DND-41 (cell line): Measurements from ENCODE around the gene CEACAM19.
"Not testable (repeated sequence)": the region's sequence is repeated elsewhere in the genome, so short reads cannot be mapped to it uniquely, and the experiment has no call there.

ENCODE experiments used
- ATAC-seq: fragments of 200-7000 bp; cut with Tn5 transposase; 3 replicates; pipeline ENCODE4 v1.9.1; 2021; ENCODE audit warnings: low read depth; ENCODE audit not compliant: insufficient read depth
- DNase-seq: peaks from one replicate; pipeline ENCODE4 v3.0.0-alpha.2; 2020
- H2AFZ ChIP-seq: 2 replicates; pipeline ENCODE4 v1.6.0; 2012; ENCODE audit warnings: low read depth, low read length
- H3K27ac ChIP-seq: 2 replicates; pipeline ENCODE4 v1.5.1; 2012; ENCODE audit warnings: low read length, inconsistent platforms
- H3K27me3 ChIP-seq: fragments of 200-600 bp; sonication (generic); 2 replicates; pipeline ENCODE4 v1.6.0; 2012; ENCODE audit warnings: low read length, mild to moderate bottlenecking, inconsistent platforms; ENCODE audit not compliant: insufficient read depth, poor library complexity
- H3K36me3 ChIP-seq: 2 replicates; pipeline ENCODE4 v1.5.1; 2012; ENCODE audit warnings: low read length, inconsistent platforms; ENCODE audit not compliant: insufficient read depth
- H3K4me1 ChIP-seq: 2 replicates; pipeline ENCODE4 v1.5.1; 2012; ENCODE audit warnings: mild to moderate bottlenecking, low read length; ENCODE audit not compliant: insufficient read depth
- H3K4me2 ChIP-seq: 2 replicates; pipeline ENCODE4 v1.6.0; 2012; ENCODE audit warnings: mild to moderate bottlenecking, moderate library complexity, low read length, inconsistent platforms; ENCODE audit not compliant: insufficient read depth
- H3K4me3 ChIP-seq, 2 experiments: fragments of 200-600 bp in 1 of 2; shearing (Covaris generic) in 1 of 2; 2 replicates each; pipeline ENCODE4 v1.5.1; 2012 to 2016; ENCODE audit warnings: inconsistent platforms in 2 of 2, low read length in 2 of 2, mild to moderate bottlenecking in 2 of 2, low read depth in 1 of 2, moderate library complexity in 1 of 2
- H3K79me2 ChIP-seq: 2 replicates; pipeline ENCODE4 v1.6.0; 2012; ENCODE audit warnings: low read length, inconsistent platforms; ENCODE audit not compliant: insufficient read depth
- H3K9ac ChIP-seq: 2 replicates; pipeline ENCODE4 v1.6.0; 2012; ENCODE audit warnings: low read depth, mild to moderate bottlenecking, inconsistent platforms, low read length, moderate library complexity
- H3K9me3 ChIP-seq: 2 replicates; pipeline ENCODE4 v1.5.1; 2012; ENCODE audit warnings: low read length, moderate library complexity, mild to moderate bottlenecking, inconsistent platforms; ENCODE audit not compliant: insufficient read depth, severe bottlenecking
- H4K20me1 ChIP-seq: 2 replicates; pipeline ENCODE4 v1.6.0; 2012; ENCODE audit warnings: low read length; ENCODE audit not compliant: insufficient read depth
- EZH2 ChIP-seq: IDR thresholded peaks from 3 replicates; pipeline ENCODE4 v1.6.1; 2012; ENCODE audit warnings: borderline replicate concordance, low read depth, mild to moderate bottlenecking, moderate library complexity, low read length, inconsistent platforms; ENCODE audit not compliant: severe bottlenecking
- TF ChIP-seq, protein P1 (sequence below): IDR thresholded peaks from 2 replicates; pipeline ENCODE4 v1.5.1; 2012; ENCODE audit warnings: borderline replicate concordance, low read length, moderate library complexity, mild to moderate bottlenecking; ENCODE audit not compliant: poor library complexity, severe bottlenecking; ENCODE audit errors: extremely low read depth

Gene CEACAM19

GRCh38 chr19:44705502-44706010, 34.3 kb downstream of the CEACAM19 start:
- no peak overlapping the region for H2AFZ ChIP-seq
- H3K9me3 ChIP-seq, result no peaks in the 10 kb centered on the region
- DNase-seq, result no peak
- H3K79me2 ChIP-seq, result no peaks in the 10 kb centered on the region
- no peaks in the 10 kb centered on the region for H4K20me1 ChIP-seq
- H3K4me1 ChIP-seq, result no peaks in the 10 kb centered on the region
- H3K9ac ChIP-seq, result no peak overlapping the region
- no peak for ATAC-seq
- TF ChIP-seq EZH2, result no peak
- no peak overlapping the region for H3K4me3 ChIP-seq
- no peak overlapping the region for H3K4me2 ChIP-seq
- H3K27ac ChIP-seq, result no peak overlapping the region
- no peaks in the 10 kb centered on the region for H3K27me3 ChIP-seq
- no peaks in the 10 kb centered on the region for H3K36me3 ChIP-seq

- no peak for DNase-seq
- no peaks in the 10 kb centered on the region for H3K36me3 ChIP-seq
- no peaks in the 10 kb centered on the region for H4K20me1 ChIP-seq
- no peak for ATAC-seq
- H3K4me1 ChIP-seq, result no peaks in the 10 kb centered on the region
- no peak overlapping the region for H3K4me3 ChIP-seq
- H2AFZ ChIP-seq, result no peak overlapping the region
- no peak for TF ChIP-seq EZH2
- TF ChIP-seq, protein P1, sequence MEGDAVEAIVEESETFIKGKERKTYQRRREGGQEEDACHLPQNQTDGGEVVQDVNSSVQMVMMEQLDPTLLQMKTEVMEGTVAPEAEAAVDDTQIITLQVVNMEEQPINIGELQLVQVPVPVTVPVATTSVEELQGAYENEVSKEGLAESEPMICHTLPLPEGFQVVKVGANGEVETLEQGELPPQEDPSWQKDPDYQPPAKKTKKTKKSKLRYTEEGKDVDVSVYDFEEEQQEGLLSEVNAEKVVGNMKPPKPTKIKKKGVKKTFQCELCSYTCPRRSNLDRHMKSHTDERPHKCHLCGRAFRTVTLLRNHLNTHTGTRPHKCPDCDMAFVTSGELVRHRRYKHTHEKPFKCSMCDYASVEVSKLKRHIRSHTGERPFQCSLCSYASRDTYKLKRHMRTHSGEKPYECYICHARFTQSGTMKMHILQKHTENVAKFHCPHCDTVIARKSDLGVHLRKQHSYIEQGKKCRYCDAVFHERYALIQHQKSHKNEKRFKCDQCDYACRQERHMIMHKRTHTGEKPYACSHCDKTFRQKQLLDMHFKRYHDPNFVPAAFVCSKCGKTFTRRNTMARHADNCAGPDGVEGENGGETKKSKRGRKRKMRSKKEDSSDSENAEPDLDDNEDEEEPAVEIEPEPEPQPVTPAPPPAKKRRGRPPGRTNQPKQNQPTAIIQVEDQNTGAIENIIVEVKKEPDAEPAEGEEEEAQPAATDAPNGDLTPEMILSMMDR, result no peak
- no peaks in the 10 kb centered on the region for H3K9me3 ChIP-seq
- no peaks in the 10 kb centered on the region for H3K79me2 ChIP-seq
- no peak overlapping the region for H3K9ac ChIP-seq
- no peak overlapping the region for H3K4me2 ChIP-seq
- H3K27me3 ChIP-seq, result no peaks in the 10 kb centered on the region
- H3K27ac ChIP-seq, result no peak overlapping the region
Measured at GRCh38 chr19:44706506-44707236, 35.4 kb downstream of the CEACAM19 start.

DNA sequence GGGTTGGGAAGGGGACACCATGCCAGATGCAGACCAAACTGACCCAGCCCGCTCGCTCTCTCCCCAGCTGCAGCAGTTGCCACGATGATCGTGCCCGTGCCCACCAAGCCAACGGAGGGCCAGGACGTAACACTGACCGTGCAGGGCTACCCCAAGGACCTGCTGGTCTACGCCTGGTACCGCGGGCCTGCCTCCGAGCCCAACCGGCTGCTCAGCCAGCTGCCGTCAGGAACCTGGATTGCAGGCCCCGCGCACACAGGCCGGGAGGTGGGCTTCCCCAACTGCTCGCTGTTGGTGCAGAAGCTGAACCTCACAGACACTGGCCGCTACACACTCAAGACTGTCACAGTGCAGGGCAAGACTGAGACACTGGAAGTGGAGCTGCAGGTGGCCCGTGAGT, 36.5 kb downstream of the CEACAM19 start:
- Histone ChIP-seq H2AFZ (no peak overlapping the region), H4K20me1 (no peaks in the 10 kb centered on the region), H3K4me1 (no peaks in the 10 kb centered on the region), H3K36me3 (no peaks in the 10 kb centered on the region), H3K9ac (no peak overlapping the region), H3K27me3 (no peaks in the 10 kb centered on the region), H3K4me3 (no peak overlapping the region), H3K9me3 (no peaks in the 10 kb centered on the region), H3K27ac (no peak overlapping the region), H3K4me2 (no peak overlapping the region), H3K79me2 (no peaks in the 10 kb centered on the region)
- TF ChIP-seq EZH2, result no peak
- TF ChIP-seq, protein P1, result no peak
- ATAC-seq (no peak), DNase-seq (no peak)

GRCh38 chr19:44708940-44709339, 37.7 kb downstream of the CEACAM19 start:
- Histone ChIP-seq H3K27ac (no peak overlapping the region), H3K9me3 (no peaks in the 10 kb centered on the region), H3K9ac (no peak overlapping the region), H3K79me2 (no peaks in the 10 kb centered on the region), H2AFZ (no peak overlapping the region), H3K27me3 (no peaks in the 10 kb centered on the region), H3K4me1 (no peaks in the 10 kb centered on the region), H3K36me3 (no peaks in the 10 kb centered on the region), H4K20me1 (no peaks in the 10 kb centered on the region), H3K4me2 (no peak overlapping the region), H3K4me3 (no peak overlapping the region)
- DNase-seq, result no peak
- no peak for ATAC-seq
- TF ChIP-seq, protein P1, result no peak
- TF ChIP-seq EZH2, result no peak

DNA sequence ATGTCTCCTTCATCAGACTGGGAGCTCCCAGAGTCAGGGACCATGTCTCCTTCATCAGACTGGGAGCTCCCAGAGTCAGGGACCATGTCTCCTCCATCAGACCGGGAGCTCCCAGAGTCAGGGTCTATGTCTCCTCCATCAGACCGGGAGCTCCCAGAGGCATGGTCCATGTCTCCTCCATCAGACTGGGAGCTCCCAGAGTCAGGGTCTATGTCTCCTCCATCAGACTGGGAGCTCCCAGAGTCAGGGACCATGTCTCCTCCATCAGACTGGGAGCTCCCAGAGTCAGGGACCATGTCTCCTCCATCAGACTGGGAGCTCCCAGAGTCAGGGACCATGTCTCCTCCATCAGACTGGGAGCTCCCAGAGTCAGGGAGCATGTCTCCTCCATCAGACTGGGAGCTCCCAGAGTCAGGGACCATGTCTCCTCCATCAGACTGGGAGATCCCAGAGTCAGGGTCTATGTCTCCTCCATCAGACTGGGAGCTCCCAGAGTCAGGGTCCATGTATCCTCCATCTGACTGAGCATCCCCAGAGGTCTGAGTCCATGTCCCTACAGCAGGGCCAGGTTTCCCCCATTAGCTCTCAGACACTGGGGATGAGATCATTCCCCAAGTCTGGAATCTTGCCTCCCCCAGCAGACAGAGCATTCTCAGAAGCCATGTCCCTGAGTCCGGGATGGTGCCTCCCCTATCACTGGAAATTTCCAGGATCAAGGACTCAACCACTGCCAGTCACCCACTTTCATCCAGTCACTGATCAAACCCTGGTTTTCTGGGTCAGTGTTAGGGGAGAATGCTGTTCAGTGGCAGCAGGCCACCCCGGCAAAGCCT, 38.4 kb downstream of the CEACAM19 start:
- not testable (repeated sequence) for H3K4me3 ChIP-seq, ATAC-seq, H4K20me1 ChIP-seq, H3K4me2 ChIP-seq, H3K9me3 ChIP-seq, H3K4me1 ChIP-seq, H3K79me2 ChIP-seq, H3K36me3 ChIP-seq, DNase-seq, H2AFZ ChIP-seq, H3K27me3 ChIP-seq, H3K27ac ChIP-seq, H3K9ac ChIP-seq
